ENCODE measurements around the gene TRIM44. TPM values are rescaled to one million over a fixed set of nuclear protein-coding genes. Genes with fewer than 3 reads are reported as not detected.

TRIM44 gene
- polyA plus RNA-seq, 2 of the 4 experiments (the other 2 are of a cell fraction): 19.3 to 70.4 TPM

DNA sequence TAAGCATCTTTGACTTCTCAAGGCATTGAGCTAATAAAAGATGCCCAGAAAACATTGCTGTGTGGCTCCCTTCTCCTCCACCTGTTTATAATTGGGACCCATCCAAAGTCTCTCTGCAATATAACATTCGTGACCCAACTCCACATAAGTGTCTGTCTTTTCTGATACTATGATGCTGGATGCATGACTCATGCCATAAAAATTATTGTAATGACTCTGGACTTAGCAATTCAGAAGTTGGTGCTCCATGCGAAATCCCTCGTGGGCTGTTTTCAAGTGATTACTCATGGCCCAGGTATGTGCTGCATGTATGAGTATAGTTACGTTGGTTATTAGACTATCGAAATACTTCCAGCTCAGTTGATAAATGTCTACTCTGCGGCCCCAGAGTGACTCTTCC is 32.7 kb upstream of the TRIM44 start (continued):
- TF ChIP-seq, protein P1, sequence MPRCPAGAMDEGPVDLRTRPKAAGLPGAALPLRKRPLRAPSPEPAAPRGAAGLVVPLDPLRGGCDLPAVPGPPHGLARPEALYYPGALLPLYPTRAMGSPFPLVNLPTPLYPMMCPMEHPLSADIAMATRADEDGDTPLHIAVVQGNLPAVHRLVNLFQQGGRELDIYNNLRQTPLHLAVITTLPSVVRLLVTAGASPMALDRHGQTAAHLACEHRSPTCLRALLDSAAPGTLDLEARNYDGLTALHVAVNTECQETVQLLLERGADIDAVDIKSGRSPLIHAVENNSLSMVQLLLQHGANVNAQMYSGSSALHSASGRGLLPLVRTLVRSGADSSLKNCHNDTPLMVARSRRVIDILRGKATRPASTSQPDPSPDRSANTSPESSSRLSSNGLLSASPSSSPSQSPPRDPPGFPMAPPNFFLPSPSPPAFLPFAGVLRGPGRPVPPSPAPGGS (IDR thresholded peaks at IDR 0.05): no peak
- TF ChIP-seq, protein P2, sequence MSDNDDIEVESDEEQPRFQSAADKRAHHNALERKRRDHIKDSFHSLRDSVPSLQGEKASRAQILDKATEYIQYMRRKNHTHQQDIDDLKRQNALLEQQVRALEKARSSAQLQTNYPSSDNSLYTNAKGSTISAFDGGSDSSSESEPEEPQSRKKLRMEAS (IDR thresholded peaks at IDR 0.05): peak; percentile 64
- TF ChIP-seq KDM1A (IDR thresholded peaks at IDR 0.05; ENCODE audit: low read depth) (no peak), PHF8 (IDR thresholded peaks at IDR 0.05; ENCODE audit: borderline replicate concordance, low read depth) (no peak), HOXA7 (CRISPR knock-in tag; IDR thresholded peaks at IDR 0.05) (no peak), HEYL (CRISPR knock-in tag; IDR thresholded peaks at IDR 0.05) (no peak), CHD4 (IDR thresholded peaks at IDR 0.05; ENCODE audit: borderline replicate concordance) (no peak), GATA3 (IDR thresholded peaks at IDR 0.05; ENCODE audit: borderline replicate concordance) (peak; percentile 59; the same call in 1 of the 2 replicates), HOXB5 (CRISPR knock-in tag; IDR thresholded peaks at IDR 0.05) (no peak), BHLHE40 (IDR thresholded peaks at IDR 0.05; ENCODE audit: low read depth, low read length) (no peak)
- TF ChIP-seq, protein P3, sequence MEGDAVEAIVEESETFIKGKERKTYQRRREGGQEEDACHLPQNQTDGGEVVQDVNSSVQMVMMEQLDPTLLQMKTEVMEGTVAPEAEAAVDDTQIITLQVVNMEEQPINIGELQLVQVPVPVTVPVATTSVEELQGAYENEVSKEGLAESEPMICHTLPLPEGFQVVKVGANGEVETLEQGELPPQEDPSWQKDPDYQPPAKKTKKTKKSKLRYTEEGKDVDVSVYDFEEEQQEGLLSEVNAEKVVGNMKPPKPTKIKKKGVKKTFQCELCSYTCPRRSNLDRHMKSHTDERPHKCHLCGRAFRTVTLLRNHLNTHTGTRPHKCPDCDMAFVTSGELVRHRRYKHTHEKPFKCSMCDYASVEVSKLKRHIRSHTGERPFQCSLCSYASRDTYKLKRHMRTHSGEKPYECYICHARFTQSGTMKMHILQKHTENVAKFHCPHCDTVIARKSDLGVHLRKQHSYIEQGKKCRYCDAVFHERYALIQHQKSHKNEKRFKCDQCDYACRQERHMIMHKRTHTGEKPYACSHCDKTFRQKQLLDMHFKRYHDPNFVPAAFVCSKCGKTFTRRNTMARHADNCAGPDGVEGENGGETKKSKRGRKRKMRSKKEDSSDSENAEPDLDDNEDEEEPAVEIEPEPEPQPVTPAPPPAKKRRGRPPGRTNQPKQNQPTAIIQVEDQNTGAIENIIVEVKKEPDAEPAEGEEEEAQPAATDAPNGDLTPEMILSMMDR (IDR thresholded peaks at IDR 0.05): no peak

DNA sequence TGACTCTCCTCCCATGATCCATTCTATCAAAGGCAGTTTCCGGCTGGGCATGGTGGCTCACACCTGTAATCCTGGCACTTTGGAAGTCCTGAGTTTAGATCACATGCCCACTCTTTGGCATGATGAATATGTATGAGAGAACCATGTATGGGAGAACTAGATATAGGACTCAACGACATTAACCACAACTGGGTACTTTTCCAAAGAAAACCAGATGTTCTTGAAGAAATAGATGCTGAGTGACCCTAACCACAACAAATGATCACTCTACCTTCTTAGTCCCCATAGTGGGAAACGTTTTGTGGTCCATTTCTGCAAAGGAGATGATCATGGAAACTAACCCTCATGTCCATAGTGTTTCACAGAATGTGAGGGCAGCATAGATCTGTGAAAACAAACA is 30.7 kb upstream of the TRIM44 start:
- no peaks in the 10 kb centered on the region for H3K9me3 ChIP-seq
- ChIA-PET POLR2A (no interaction called here), CTCF (no interaction called here)
- no peak for ATAC-seq
- no peak for DNase-seq (ENCODE audit: low read depth in 1 of 2, low spot score in 1 of 2)
- WGBS (ENCODE audit: missing lambda C conversion rate): 48% methylated on average over 3 of the region's 3 CpGs
- peaks cover 35% of the 10 kb centered on the region for H3K4me1 ChIP-seq
- 0 out of 6 replicates have a peak overlapping the region, but pooled peaks of 1 of the 2 experiments have one; percentile 13 for H3K27ac ChIP-seq
- H3K4me2 ChIP-seq: no peak overlapping the region
- peak; percentile 43 for FAIRE-seq
- TF ChIP-seq SMC3 (IDR thresholded peaks at IDR 0.05): no peak
- TF ChIP-seq, protein P4, sequence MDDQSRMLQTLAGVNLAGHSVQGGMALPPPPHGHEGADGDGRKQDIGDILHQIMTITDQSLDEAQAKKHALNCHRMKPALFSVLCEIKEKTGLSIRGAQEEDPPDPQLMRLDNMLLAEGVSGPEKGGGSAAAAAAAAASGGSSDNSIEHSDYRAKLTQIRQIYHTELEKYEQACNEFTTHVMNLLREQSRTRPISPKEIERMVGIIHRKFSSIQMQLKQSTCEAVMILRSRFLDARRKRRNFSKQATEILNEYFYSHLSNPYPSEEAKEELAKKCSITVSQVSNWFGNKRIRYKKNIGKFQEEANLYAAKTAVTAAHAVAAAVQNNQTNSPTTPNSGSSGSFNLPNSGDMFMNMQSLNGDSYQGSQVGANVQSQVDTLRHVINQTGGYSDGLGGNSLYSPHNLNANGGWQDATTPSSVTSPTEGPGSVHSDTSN (IDR thresholded peaks at IDR 0.05): no peak
- TF ChIP-seq, protein P5, sequence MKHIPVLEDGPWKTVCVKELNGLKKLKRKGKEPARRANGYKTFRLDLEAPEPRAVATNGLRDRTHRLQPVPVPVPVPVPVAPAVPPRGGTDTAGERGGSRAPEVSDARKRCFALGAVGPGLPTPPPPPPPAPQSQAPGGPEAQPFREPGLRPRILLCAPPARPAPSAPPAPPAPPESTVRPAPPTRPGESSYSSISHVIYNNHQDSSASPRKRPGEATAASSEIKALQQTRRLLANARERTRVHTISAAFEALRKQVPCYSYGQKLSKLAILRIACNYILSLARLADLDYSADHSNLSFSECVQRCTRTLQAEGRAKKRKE (CRISPR knock-in tag; IDR thresholded peaks at IDR 0.05; ENCODE audit: low read depth): no peak
- TF ChIP-seq PHF8 (IDR thresholded peaks at IDR 0.05; ENCODE audit: borderline replicate concordance, low read depth): no peak
- no peak for TF ChIP-seq MAZ (IDR thresholded peaks at IDR 0.05; ENCODE audit: borderline replicate concordance, low read depth, low read length)
- no peak for TF ChIP-seq NR3C1 (IDR thresholded peaks at IDR 0.05)
- no peak for TF ChIP-seq RCOR1 (IDR thresholded peaks at IDR 0.05; ENCODE audit: low read depth, low read length)
- TF ChIP-seq ZSCAN20 (CRISPR knock-in tag; IDR thresholded peaks at IDR 0.05): no peak
- TF ChIP-seq HDAC2 (IDR thresholded peaks at IDR 0.05): no peak
- no peak for TF ChIP-seq CEBPB (IDR thresholded peaks at IDR 0.05)
- no peak for TF ChIP-seq RNF2 (IDR thresholded peaks at IDR 0.05; ENCODE audit: borderline replicate concordance, low read depth)
- TF ChIP-seq FOSB (CRISPR knock-in tag; IDR thresholded peaks at IDR 0.05): no peak
- TF ChIP-seq, protein P3 (IDR thresholded peaks at IDR 0.05): no peak
- TF ChIP-seq, protein P6, sequence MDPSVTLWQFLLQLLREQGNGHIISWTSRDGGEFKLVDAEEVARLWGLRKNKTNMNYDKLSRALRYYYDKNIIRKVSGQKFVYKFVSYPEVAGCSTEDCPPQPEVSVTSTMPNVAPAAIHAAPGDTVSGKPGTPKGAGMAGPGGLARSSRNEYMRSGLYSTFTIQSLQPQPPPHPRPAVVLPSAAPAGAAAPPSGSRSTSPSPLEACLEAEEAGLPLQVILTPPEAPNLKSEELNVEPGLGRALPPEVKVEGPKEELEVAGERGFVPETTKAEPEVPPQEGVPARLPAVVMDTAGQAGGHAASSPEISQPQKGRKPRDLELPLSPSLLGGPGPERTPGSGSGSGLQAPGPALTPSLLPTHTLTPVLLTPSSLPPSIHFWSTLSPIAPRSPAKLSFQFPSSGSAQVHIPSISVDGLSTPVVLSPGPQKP (IDR thresholded peaks at IDR 0.05; ENCODE audit: low read depth, low read length): no peak
- no peak overlapping the region for H3K4me3 ChIP-seq

Data from A549 (cell line).